ENCODE data around the gene FNBP1.

GRCh38 chr9:130054325-130054786, 11.4 kb upstream of the FNBP1 start:
- TF ChIP-seq POLR2A (IDR thresholded peaks at IDR 0.05) (no peak), CTCF (IDR thresholded peaks at IDR 0.05) (no peak)

All from lower leg skin (tissue), 3 donors.